DMS 273 (cell line): ENCODE results near the gene UBE2D2.

ENCODE experiments used
- DNase-seq: peaks from one replicate; lab custom pipeline; 2025; ENCODE audit not compliant: unreplicated experiment; lab: John Stamatoyannopoulos, UW

UBE2D2 gene

GRCh38 chr5:139634541-139634940 lies 73.4 kb downstream of the UBE2D2 start:
- DNase-seq: no peak

GRCh38 chr5:139635191-139635590 lies 74.1 kb downstream of the UBE2D2 start:
- no peak for DNase-seq

GRCh38 chr5:139635606-139636206 lies 74.6 kb downstream of the UBE2D2 start:
- peak; percentile 91 for DNase-seq

- no peak for DNase-seq
Measured at GRCh38 chr5:139636207-139636792, 75.2 kb downstream of the UBE2D2 start.

GRCh38 chr5:139636975-139637408 lies 75.9 kb downstream of the UBE2D2 start:
- peak; percentile 55 for DNase-seq

- peak; percentile 95 for DNase-seq
Measured at GRCh38 chr5:139637438-139638089, 76.4 kb downstream of the UBE2D2 start.

GRCh38 chr5:139638090-139638735 lies 77.1 kb downstream of the UBE2D2 start:
- peak; percentile 94 for DNase-seq

GRCh38 chr5:139638736-139639618 lies 77.8 kb downstream of the UBE2D2 start:
- peak; percentile 86 for DNase-seq

GRCh38 chr5:139639619-139640380 lies 78.7 kb downstream of the UBE2D2 start:
- no peak for DNase-seq

- DNase-seq: no peak
Measured at GRCh38 chr5:139640421-139641115, 79.4 kb downstream of the UBE2D2 start.

GRCh38 chr5:139641116-139642080 lies 80.3 kb downstream of the UBE2D2 start:
- no peak for DNase-seq

- no peak for DNase-seq
Measured at GRCh38 chr5:139642213-139642612, 81.1 kb downstream of the UBE2D2 start.

- DNase-seq: no peak
Measured at GRCh38 chr5:139642891-139643871, 82.0 kb downstream of the UBE2D2 start.

- no peak for DNase-seq
Measured at GRCh38 chr5:139644001-139644456, 82.9 kb downstream of the UBE2D2 start.

GRCh38 chr5:139644646-139645429 lies 83.7 kb downstream of the UBE2D2 start:
- DNase-seq: no peak

GRCh38 chr5:139645430-139645871 lies 84.3 kb downstream of the UBE2D2 start:
- DNase-seq: no peak
